ENCODE measurements around the gene ME1.
"Not testable (repeated sequence)": the region's sequence is repeated elsewhere in the genome, so short reads cannot be mapped to it uniquely, and the experiment has no call there.

Gene ME1

DNA sequence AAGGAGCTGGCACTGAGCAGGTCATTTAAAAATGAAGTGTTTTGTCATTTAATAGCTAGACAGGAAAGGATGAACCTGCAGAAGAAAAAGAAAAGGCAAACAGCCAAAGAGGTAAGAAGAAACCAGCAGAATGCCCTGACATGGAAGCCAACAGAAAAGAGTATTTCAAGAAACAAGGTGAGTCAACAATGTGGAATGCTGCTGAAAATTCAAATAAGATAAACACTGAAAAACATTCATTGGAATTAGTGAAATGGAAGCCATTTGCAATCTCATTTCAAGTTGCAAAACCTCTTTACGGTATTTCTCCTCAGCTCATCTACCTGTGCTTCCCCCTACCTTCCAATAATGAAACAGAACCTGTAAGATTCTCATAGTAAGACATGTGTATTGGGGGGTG, 178.1 kb downstream of the ME1 start:
- DNase-seq: no peak

DNA sequence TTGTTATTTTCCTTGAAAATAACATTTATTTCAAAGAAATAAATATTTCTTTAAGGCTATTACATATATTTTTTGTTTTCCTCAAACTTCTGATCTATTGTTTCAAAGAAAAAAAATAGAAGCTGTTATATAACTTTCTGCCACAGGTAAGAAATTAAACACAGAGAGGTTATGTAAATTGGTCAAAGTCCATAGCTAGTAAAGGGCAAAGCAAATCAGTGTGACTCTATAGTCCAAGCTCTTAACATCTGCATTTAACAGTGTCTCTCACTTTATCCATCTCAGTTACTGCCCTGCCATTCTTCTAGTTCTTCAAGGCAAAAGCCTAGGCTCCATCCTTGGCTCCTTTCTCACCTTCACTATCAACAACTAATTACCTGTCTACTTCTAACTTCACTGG, 180.6 kb downstream of the ME1 start:
- DNase-seq: no peak

DNA sequence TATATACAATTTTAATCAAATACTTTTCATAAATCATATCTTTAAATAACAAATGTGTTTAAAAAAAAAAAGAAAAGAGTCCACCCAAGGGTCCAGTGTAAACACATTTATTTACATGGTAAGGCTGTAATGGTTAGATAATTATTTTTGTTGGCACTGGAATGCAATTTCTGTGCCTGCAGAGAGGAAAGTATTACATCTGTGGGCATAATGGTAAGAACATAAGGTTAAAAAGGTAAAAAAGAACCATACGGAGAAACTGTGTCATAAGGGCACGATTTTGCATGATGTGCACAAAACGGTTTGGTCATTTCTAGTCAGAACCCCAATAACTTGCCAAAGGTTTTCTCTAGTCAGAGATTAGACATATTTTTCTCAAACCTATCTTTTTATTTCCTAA, 183.4 kb downstream of the ME1 start:
- DNase-seq: no peak

DNA sequence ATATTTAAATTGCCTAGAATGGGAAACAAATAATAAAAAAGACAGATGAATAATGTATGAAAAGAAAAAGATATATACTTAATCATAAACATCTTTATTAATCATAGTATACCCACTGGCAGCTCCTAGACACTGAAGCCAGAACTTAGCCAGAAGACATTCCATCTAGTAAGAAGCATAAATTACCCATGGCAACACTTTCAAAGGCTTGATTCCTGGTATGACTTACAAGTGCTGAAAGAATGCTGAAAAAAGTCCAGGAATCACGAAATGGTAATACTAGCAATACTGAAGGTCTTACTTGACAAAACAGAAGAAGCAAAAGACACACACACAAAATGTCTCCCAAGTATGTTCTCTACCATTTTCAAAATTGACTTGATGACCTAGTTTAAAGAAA, 199.7 kb downstream of the ME1 start:
- no peak for DNase-seq

DNA sequence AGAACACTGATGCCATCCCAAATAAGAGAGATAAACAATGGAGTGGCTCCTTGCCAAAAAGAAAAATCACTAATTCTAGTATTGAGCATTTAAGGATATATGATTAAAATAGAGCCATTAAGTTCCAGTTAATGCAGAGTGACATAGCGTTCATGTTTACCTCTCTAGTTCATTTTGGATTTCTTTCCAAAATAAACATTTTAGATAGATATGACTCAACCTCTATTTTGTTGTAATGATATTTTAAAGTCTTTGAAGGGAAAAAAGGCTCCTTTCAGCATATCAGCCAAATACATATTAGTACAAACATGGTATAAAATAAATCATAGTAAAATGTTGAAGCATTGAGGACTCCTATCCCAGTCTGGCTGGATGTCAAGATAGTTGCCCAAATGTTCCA, 204.3 kb downstream of the ME1 start:
- no peak for DNase-seq

DNA sequence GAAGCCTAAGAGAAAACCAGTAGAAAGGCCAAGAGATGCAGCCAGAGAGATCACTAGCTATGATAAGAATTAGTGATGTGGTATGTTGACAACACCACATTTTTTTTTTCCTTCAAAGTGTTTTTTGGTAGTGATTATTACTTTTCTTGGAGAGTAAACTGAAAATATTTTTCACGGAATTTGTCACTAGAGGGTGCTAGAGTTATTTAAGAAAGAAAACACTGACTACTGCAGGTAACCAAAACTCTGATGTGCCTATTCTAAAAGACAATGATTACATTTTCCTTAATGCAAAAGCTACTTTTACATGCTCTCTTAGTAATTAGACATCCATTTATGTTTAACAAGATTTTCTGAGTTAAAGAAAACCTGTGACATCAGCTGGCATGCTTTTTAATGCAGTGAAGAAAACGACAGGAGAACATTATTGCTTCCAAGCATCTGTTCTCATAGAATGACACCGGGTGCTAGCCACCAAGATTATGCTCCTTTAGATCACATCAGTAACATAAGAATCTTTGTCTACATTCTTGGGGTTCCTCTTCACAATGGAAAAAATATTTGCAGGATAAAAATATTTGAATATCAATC, 208.9 kb downstream of the ME1 start:
- peak; percentile 27 to 54 (median 49) for DNase-seq

DNA sequence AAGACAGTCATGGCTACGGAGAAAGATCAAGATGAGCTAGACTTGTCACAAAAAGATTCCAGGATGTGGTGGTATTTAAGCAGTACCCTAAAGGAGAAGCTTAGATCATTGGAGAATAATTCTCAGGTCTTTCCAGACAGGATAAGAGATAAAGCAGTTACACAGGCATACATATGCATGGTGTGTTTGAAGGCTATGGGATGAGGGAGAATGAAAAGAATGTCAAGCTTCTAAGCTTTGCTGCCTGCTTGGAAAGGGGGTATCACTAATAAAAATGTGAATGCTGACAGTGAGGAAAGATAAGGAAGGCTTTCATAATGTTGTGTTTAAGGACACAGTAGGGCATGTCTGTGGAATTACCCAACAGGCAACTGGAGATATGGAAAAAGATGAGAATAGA, 209.6 kb downstream of the ME1 start:
- no peak for DNase-seq

DNA sequence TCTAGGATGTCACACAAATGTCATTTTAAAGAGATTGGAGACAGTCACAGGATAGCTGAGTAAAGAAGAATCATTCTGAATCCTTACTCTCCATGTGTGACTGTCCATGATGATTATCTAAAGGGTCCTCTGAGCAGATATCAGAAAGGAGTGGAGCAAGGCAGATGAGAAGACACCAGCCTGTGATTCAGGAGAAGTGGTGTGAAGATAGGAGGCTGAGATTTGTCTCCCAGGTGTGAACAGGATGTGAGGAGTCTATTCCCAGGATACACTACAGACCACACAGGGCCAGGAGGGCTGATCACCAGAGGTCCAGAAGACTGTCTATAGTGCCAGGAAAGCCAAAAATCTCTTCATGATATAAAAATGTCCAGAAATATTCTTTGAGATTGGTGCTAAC, 210.7 kb downstream of the ME1 start:
- no peak for DNase-seq

DNA sequence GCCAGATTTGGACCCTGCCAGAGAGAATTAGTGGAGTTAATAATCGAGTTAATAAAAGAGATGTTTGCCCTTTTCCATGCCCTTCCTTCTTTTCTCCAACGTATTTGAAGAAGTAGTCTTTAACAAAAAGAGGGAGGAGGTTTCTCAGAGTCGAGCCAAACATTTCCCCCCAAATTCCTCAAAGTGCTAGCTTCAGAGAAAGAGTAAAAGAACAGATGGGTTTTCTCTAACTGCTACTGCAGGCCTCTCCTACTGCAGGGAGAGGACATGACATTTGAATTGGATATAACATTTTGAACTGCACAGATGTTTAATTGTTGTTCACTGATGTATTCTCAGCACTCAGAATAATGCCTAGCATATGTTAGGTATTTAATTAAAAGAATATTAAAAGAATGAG, 212.2 kb downstream of the ME1 start:
- DNase-seq: no peak

DNA sequence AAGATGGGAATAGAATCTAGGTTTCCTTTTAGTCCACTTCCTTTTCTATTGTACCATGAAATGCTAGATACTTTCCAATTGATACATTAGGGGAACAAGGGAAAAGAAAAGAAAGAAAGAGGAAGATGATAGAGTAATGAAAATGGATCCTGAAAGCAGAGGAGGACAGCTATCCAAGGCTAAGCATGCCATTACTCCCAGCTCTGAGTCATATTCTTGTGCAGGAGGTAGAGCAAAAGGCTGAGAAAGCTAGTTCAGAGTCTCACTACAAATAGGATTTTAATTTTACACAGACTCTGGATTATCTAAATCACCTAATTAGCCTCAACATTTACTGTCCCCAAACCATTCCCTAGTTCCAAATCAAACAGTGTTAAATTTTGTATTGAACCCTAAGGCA, 214.0 kb downstream of the ME1 start:
- no peak for DNase-seq

DNA sequence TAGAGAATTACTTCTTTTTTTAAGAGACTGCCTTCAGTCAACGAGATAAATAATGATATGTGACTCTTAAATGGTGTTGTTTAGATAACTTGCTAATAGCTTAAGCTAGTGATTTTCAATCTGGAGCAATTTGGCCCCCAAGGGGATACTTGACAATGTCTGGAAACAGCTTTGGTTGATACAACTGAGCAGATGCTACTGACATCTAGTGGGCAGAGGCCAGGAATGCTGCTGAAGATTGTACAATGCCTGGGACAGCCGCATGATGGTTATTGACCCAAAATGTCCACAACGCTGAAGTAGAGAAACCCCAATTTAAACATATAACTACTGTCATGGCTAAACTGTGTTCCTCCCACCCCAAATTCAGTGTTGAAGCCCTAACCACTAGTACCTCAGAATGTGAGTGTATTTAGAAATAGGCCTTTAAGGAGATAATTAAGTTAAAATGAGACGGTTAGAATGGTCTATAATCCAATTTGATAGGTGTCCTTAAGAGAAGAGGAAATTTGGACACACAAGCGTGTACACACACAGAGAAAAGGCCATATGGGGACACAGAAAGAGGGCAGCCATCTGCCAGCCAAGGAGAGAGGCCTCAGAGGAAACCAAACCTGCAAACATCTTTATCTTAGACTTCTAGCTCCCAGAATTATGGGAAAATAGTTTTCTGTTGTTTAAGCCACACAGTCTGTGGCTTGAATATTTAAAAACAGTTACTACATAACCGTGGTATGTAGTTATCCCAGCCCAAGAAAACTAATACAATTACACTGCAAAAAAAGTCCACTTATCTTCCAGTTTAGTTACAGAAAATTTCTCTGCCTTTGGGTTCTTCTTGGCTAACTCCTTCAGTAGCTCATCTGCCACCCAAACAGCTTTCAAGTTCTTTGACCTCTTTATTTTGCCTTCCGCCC, 215.5 kb downstream of the ME1 start:
- peak; percentile 66 to 70 (median 69) for DNase-seq

DNA sequence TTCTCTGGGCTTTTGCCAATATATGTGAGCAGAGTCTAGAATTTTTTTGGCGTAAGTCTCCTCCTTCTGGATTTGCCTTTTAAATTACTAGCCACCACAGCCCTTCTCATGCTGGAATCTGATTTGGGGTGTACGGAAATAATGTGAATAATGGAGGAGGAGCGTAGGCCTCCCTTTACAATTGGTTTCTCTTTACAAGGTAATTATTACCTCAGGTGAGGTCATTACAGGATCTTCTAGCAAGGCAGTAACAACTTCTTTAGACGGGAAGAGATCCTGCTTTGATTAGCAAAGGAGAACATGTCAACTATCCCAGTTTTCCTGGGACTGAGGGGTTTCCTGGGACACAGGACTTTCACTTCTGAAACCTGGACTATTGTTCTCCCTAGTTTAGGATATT, 228.8 kb downstream of the ME1 start:
- no peak for DNase-seq

DNA sequence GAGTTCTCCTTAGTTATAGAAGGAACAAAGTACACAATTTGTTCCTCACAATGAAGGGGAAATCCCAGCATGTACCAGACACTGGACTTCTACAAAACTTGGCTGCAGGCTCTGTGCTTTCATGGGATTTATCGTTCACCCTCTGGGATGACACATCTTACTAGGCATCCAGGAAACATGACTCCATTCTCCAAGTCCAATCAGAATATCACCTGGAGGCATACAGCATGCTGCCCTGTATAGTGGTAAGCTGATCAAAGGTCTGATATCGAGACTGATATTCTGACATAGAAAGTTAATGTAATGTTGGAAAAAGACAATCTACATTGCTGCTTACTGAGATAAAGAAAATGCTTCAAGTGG, 231.0 kb downstream of the ME1 start:
- DNase-seq: peak; percentile 34 to 41 (median 41)

DNA sequence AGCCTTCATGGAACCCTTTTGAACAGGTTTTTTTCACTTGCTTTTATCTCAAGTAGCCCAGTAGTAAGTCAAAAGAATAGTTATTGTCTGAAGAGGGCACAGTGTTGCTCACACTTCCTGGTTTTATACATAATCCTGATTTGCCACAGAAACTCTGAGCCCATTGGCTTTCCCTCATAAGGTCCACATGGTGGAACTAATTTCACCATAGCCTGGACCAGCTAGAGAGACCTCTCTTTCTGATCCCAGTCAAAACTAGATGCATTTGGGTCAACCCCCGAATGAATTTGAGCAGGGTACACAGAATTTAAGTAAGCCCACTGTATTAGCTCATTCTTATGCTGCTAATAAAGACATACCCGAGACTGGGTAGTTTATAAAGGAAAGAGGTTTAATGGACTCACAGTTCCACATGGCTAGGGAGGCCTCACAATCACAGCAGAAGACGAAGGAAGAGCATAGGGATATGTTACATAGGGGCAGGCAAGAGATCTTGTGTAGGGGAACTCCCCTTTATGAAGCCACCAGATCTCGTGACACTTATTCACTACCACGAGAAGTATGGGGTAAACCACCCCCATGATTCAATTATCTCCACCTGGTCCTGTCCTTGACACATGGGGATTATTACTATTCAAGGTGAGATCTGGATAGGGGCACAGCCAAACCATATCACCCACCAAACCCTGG, 231.5 kb downstream of the ME1 start:
- peak; percentile 31 to 47 (median 45) for DNase-seq

DNA sequence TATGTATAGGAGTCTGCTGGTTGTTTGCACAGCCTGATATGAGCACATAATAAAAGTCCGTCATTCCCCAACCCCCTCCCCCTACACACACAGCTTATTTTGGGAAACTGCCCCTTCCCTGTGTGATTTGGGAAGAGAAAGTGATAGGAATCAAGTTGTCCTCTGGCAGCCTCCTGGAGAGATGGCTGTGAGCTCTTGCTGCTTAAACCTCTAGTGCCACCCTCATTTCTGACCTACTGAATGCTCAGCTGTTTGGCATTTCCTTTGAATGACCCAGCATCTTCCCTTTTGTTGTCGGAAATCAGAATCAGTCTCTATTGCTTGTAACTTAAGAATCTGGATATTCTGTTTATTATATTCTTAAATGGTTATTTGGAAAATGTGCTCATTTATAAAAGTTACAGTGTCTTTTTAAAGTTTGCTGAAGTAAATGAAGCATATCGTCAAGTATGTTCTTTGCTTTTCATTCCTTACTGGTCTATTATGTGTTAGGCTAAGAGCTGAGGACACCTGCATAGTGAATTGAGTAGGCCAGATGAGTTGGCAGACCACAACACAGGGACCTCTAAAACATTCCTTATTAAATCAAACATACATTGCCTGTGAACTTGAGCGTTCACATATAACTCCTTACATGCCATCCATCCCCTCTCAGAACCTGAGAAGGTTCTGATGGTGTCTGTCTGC, 232.2 kb downstream of the ME1 start:
- DNase-seq: no peak

DNA sequence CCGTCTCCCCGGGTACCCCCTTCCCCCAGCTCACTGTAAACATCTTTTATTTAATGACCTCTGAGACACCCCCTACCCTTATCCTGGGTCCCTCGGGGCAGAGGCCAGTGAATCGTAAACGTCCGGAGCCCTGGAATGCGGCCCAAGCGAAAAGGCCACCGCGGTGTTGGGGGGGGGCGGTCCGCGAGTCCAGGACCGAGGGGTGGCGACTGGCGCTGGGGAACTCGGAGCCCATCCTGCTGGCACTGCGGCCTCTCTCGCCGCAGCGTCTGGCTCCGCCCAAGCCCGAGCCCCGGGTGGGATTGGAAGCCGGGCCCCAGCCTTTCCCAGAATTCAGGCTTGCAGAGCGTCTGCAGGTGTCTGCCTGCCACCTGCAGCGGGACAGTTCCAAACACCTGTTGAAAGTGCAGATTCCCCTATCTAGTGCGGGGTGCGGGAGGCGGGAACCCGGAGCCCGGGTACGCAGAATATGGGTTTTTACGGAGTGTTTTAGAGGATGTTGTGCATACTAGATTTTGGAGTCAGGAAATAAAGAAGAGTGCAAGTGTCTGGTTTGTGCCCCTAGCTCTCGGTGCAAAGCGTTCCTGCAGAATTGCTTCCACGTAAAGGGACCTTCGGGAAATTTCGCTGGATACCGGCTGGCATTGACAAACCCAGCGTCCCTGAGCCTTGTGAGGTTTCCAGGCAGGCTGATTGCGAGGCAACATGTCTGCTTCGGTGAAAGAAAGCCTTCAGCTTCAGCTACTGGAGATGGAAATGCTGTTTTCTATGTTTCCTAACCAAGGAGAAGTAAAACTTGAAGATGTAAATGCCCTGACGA, 236.9 kb downstream of the ME1 start:
- DNase-seq: peak; percentile 31 to 55 (median 36)

DNA sequence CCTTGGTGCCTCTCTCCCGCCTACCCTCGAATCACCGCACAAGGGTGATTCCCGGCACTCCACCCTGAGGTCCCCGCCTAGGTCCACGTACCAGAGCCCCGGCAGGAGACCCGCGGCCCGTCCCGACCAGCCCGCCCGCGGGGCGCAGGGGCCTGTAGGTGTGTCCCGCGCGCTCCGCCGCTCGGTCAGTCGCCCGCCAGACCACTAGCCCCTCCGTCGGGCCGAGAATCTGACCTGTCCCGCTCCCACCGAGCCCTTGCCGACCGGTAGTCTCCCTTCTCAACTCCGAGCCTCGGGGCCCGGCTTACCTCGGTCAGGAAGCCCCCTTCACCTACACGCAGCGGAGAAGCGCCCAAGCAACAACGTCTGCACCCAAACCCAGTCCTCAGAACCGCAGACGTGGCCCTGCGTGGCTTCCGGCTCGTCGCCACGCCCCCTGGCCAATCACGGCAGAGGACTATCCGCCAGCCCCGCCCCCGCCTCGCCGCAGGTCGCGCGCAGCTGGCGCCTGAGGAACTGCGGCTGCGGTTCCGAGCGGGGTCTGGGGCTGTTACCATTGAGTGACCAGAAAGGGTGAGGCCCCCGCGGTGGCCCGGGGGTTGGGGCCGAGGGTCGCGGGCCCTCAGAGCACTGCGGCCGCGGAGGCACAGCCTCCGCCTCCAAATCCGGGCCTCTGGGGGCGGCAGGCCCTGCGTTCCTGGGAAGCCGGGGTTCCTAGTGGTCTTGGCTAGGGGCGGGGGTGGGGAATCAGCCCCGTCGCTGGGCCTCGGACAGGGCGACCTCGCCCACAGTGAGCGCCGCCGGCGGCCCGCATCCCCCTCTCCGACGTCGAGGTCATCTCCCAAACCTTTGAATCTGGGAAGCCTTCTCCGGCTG, 237.7 kb downstream of the ME1 start, which contains the start of the genes PGM3 and RWDD2A:
TSS of gene PGM3 (minus strand) at position 395 of the 876 bp plus-strand sequence. CDS start 2,253 bp downstream, outside the sequence.
TSS of gene RWDD2A (plus strand) at position 487 of the 876 bp plus-strand sequence. CDS start 1,095 bp downstream, outside the sequence.
- peak; percentile 88 to 95 (median 93) for DNase-seq

DNA sequence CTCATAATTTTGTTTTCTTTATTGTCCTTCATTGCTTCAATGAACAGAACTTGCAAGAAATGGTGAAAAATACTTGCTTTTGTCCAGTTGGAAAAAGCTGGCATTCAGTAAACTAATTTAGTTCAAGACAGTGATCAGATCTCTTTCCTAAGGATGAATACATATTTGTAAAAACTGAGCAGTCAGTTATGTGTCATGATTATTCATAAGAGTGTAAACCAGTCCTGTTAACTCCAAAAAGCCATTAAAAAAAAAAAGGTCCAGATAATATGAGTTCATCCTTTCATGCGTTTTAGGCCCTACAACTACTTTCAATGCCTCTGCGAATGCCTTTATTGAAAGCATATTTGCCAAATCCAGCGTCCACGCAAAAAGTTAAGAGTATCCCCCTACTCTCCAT, 238.4 kb downstream of the ME1 start:
- DNase-seq: peak in 2 of 3 donors; percentile 21 to 41

DNA sequence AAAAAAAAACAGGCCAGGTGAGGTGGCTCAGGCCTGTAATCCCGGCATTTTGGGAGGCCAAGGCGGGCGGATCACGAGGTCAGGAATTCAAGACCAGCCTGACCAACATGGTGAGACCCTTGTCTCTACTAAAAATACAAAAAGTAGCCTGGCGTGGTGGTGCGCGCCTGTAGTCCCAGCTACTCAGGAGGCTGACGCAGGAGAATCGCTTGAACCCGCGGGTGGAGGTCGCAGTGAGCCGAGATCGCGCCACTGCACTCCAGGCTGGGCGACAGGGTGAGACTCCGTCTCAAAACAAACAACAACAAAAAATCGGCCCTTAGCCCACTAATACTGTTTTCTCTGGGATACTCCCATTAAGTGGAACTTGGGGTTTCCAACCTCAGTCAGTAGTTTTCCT, 238.9 kb downstream of the ME1 start:
- not testable (repeated sequence) for DNase-seq

DNA sequence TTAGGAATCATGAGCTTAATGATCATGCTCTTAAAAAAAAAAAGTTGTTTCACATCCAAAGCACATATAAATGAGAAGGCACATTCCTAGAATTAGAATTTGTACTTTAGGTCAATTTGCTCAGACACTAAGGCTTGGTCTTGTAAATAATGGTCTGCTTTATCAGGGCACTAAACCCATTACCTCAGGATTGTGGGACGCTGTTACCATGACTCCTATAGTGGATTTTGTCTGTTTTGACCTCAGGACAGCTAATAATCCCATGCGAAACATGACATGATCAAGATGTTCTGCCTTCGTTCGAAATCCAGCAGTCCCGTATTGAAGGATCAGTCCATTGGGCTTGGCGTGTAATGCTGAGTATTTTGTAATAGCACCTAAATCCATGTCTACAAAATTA, 240.2 kb downstream of the ME1 start:
- DNase-seq: no peak

DNA sequence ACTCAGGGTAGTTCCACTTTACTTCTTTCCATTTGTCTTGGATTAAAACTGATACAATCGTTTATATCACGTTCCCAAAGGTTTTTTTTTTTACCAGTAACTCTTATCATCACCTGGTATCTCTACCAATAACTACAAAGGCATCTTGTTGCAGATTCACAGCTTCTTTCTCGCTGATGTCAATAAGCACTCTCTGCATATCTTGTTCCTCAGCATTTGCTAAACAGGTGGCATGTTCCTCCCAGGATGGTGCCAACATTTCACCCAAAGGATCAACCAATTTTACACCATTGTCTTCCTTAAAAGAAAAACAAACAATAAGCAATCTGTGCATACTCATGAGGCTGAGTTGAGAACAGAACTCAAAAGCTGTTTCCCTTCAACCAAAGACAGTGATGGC, 242.3 kb downstream of the ME1 start:
- DNase-seq: no peak

Data from suppressor macrophage treated with lipopolysaccharide for 1 hour (primary cell).